Activated T-cell treated with anti-CD3 and anti-CD28 coated beads, Interleukin-2, amount 50 U/mL, for 48 hours (primary cell): Measurements from ENCODE around the gene UVSSA.
A peak's percentile ranks its signal among the peaks of the same experiment; 100 is the strongest.

ENCODE experiments used
- DNase-seq, 2 experiments: peaks; one replicate each; pipeline ENCODE4 v3.0.0-alpha.2; 2020

UVSSA gene

GRCh38 chr4:1346781-1347409, at the start of gene UVSSA:
UVSSA (plus strand) TSS chr4:1347208; CDS start chr4:1348092, 884 bp downstream.
- DNase-seq, result peak; percentile 100

- no peak for DNase-seq
These were observed 49.3 kb upstream of the UVSSA start for GRCh38 chr4:1297456-1298325.

GRCh38 chr4:1298461-1298860, 48.5 kb upstream of the UVSSA start:
- DNase-seq, result no peak

GRCh38 chr4:1299301-1299860, 47.6 kb upstream of the UVSSA start:
- DNase-seq, result no peak

GRCh38 chr4:1300466-1301455, 46.2 kb upstream of the UVSSA start:
- peak in 1 of 2 experiments; percentile 65 for DNase-seq

- DNase-seq, result no peak
These were observed 44.8 kb upstream of the UVSSA start for GRCh38 chr4:1302159-1302558.

GRCh38 chr4:1305261-1305711, 41.7 kb upstream of the UVSSA start:
- DNase-seq, result no peak

GRCh38 chr4:1305781-1306455, 41.1 kb upstream of the UVSSA start:
- peak; percentile 60 for DNase-seq

- no peak for DNase-seq
These were observed 38.9 kb upstream of the UVSSA start for GRCh38 chr4:1307951-1308735.

GRCh38 chr4:1309261-1310010, 37.6 kb upstream of the UVSSA start:
- peak; percentile 69 to 73 for DNase-seq

- DNase-seq, result no peak
These were observed 36.8 kb upstream of the UVSSA start for GRCh38 chr4:1310031-1310795.

- peak in 1 of 2 experiments; percentile 36 for DNase-seq
These were observed 36.0 kb upstream of the UVSSA start for GRCh38 chr4:1310796-1311631.

GRCh38 chr4:1312821-1313640, 34.0 kb upstream of the UVSSA start:
- no peak for DNase-seq

GRCh38 chr4:1315306-1315705, 31.7 kb upstream of the UVSSA start:
- no peak for DNase-seq

- no peak for DNase-seq
These were observed 31.0 kb upstream of the UVSSA start for GRCh38 chr4:1315836-1316536.

- no peak for DNase-seq
These were observed 30.4 kb upstream of the UVSSA start for GRCh38 chr4:1316537-1317168.
